HepG2 (cell line): ENCODE measurements around the gene MGAT5. TPM values are rescaled to one million over a fixed set of nuclear protein-coding genes. Genes with fewer than 3 reads are reported as not detected.

Experiments
- ARHGAP35 ChIP-seq: sonication (generic); formaldehyde crosslinking; IDR thresholded peaks from 2 replicates; pipeline ENCODE4 v1.9.0; 2022; ENCODE audit warnings: mild to moderate bottlenecking, inconsistent platforms, moderate library complexity, missing genetic modification reagents, borderline replicate concordance
- HNF1A ChIP-seq, 2 experiments: sonication (generic) in 1 of 2; formaldehyde crosslinking in 1 of 2; IDR thresholded peaks; 2 replicates each; pipeline versions ENCODE4 v1.4.0 to v1.6.1; 2016 to 2020; ENCODE audit warnings: borderline replicate concordance in 1 of 2, low read depth in 1 of 2, mild to moderate bottlenecking in 1 of 2, missing genetic modification reagents in 1 of 2
- JARID2 ChIP-seq: sonication (generic); formaldehyde crosslinking; IDR thresholded peaks from 2 replicates; pipeline ENCODE4 v1.8.1; 2023; ENCODE audit warnings: missing genetic modification reagents, inconsistent platforms; ENCODE audit not compliant: insufficient replicate concordance
- SMAD3 ChIP-seq: sonication (generic); formaldehyde crosslinking; IDR thresholded peaks from 2 replicates; pipeline ENCODE4 v1.4.0; 2020; ENCODE audit warnings: missing genetic modification reagents
- TCF12 ChIP-seq, 2 experiments: fragments of 450-650 bp in 1 of 2; sonication (generic) in 1 of 2; formaldehyde crosslinking in 1 of 2; IDR thresholded peaks; 2 replicates each; pipeline versions ENCODE4 v1.6.1 to v1.8.0; 2017 to 2022; ENCODE audit warnings: antibody characterized with exemption in 1 of 2, mild to moderate bottlenecking in 1 of 2, missing genetic modification reagents in 1 of 2, moderate library complexity in 1 of 2
- THAP7 ChIP-seq: sonication (generic); formaldehyde crosslinking; IDR thresholded peaks from 2 replicates; pipeline ENCODE4 v1.8.1; 2023; ENCODE audit warnings: mild to moderate bottlenecking, missing genetic modification reagents
- ZBTB2 ChIP-seq: sonication (generic); formaldehyde crosslinking; IDR thresholded peaks from 2 replicates; pipeline ENCODE4 v1.8.0; 2022; ENCODE audit warnings: low read depth, missing genetic modification reagents
- ZFP37 ChIP-seq: sonication (generic); formaldehyde crosslinking; IDR thresholded peaks from 2 replicates; pipeline ENCODE4 v1.4.0; 2020; ENCODE audit warnings: missing genetic modification reagents, borderline replicate concordance
- ZNF672 ChIP-seq: sonication (generic); formaldehyde crosslinking; IDR thresholded peaks from 2 replicates; pipeline ENCODE4 v1.8.1; 2022; ENCODE audit warnings: missing genetic modification reagents
- polyA plus RNA-seq, 8 experiments: library from polyadenylated mRNA; depleted of rRNA in 3 of 8; stranded (reverse) in 7 of 8; unstranded in 1 of 8; fragments of >200 nt; fragmentation: Illumina TruSeq in 4 of 8; extraction: Trizol in 4 of 8; gene quantifications; 2 replicates each; pipeline versions ENCODE4 v1.2.1 to v1.2.3, GENCODE V29; 2011 to 2016; ENCODE audit warnings: low read depth in 4 of 8, missing spikeins in 1 of 8, mixed read lengths in 1 of 8; ENCODE audit not compliant: insufficient read depth in 1 of 8
- total RNA-seq, 5 experiments: library from RNA; depleted of rRNA; stranded (reverse); fragments of >200 nt; fragmentation: Illumina TruSeq; extraction: Trizol; gene quantifications; 2 replicates each; pipeline ENCODE4 v1.2.3, GENCODE V29; 2016; ENCODE audit warnings: low read depth in 1 of 5

Gene MGAT5
- total and polyA plus RNA-seq, 2 of the 13 experiments (the other 11 are each of a cell fraction or from before 2014, with no cell fraction given), result 33.1 to 60.2 TPM

- TF ChIP-seq HNF1A (IDR thresholded peaks at IDR 0.05; ENCODE audit: low read depth) (no peak), HNF1A (CRISPR knock-in tag; IDR thresholded peaks at IDR 0.05; ENCODE audit: borderline replicate concordance) (no peak), THAP7 (CRISPR knock-in tag) (no peak), ARHGAP35 (CRISPR knock-in tag) (no peak), ZFP37 (CRISPR knock-in tag) (no peak), ZBTB2 (no peak), JARID2 (no peak), ZNF672 (CRISPR knock-in tag) (no peak), SMAD3 (CRISPR knock-in tag) (no peak), TCF12 (IDR thresholded peaks at IDR 0.05) (no peak), TCF12 (CRISPR knock-in tag; IDR thresholded peaks at IDR 0.05) (no peak)
Measured at GRCh38 chr2:134457765-134458472, 204.0 kb downstream of the MGAT5 start (continued).
